Measurements from ENCODE around the gene NFKB1.

NFKB1 gene

GRCh38 chr4:102531462-102531861, 30.3 kb downstream of the NFKB1 start:
- no peak overlapping the region for H3K4me3 ChIP-seq
- no peaks in the 10 kb centered on the region for H3K9me3 ChIP-seq
- peaks cover 5 to 8% (median 8%) of the 10 kb centered on the region in 3 donors for H3K36me3 ChIP-seq
- no peak for DNase-seq
- intact Hi-C loops (cut with DNase I; ENCODE audit: low total_unique reads) = no loop called here
- no peaks in the 10 kb centered on the region for H3K27me3 ChIP-seq
- no peak for TF ChIP-seq CTCF (IDR thresholded peaks at IDR 0.05)
- no peak overlapping the region for H3K27ac ChIP-seq
- H3K4me1 ChIP-seq = no peaks in the 10 kb centered on the region

GRCh38 chr4:102533348-102533747, 32.2 kb downstream of the NFKB1 start:
- no peaks in the 10 kb centered on the region for H3K9me3 ChIP-seq
- no peak overlapping the region for H3K27ac ChIP-seq
- no peak overlapping the region for H3K4me3 ChIP-seq
- no peak for DNase-seq
- no peaks in the 10 kb centered on the region for H3K4me1 ChIP-seq
- no peak for TF ChIP-seq CTCF (IDR thresholded peaks at IDR 0.05)
- intact Hi-C loops (cut with DNase I; ENCODE audit: low total_unique reads) = no loop called here
- H3K27me3 ChIP-seq = no peaks in the 10 kb centered on the region
- peaks cover 5 to 8% (median 8%) of the 10 kb centered on the region in 3 donors for H3K36me3 ChIP-seq

GRCh38 chr4:102533904-102534303, 32.7 kb downstream of the NFKB1 start:
- H3K27me3 ChIP-seq = no peaks in the 10 kb centered on the region
- peaks cover 5 to 11% (median 8%) of the 10 kb centered on the region in 3 donors for H3K36me3 ChIP-seq
- intact Hi-C loops (cut with DNase I; ENCODE audit: low total_unique reads) = no loop called here
- H3K27ac ChIP-seq = no peak overlapping the region
- H3K4me3 ChIP-seq = no peak overlapping the region
- no peaks in the 10 kb centered on the region for H3K9me3 ChIP-seq
- no peaks in the 10 kb centered on the region for H3K4me1 ChIP-seq
- DNase-seq = no peak
- no peak for TF ChIP-seq CTCF (IDR thresholded peaks at IDR 0.05)

GRCh38 chr4:102534845-102535244, 33.7 kb downstream of the NFKB1 start:
- H3K4me1 ChIP-seq = no peaks in the 10 kb centered on the region
- H3K4me3 ChIP-seq = no peak overlapping the region
- peaks cover 8 to 20% (median 11%) of the 10 kb centered on the region in 3 donors for H3K36me3 ChIP-seq
- no peaks in the 10 kb centered on the region for H3K27me3 ChIP-seq
- no peak overlapping the region for H3K27ac ChIP-seq
- TF ChIP-seq CTCF (IDR thresholded peaks at IDR 0.05) = no peak
- H3K9me3 ChIP-seq = no peaks in the 10 kb centered on the region
- intact Hi-C loops (cut with DNase I; ENCODE audit: low total_unique reads) = no loop called here
- DNase-seq = no peak

GRCh38 chr4:102535398-102536082, 34.4 kb downstream of the NFKB1 start:
- no peak for TF ChIP-seq CTCF (IDR thresholded peaks at IDR 0.05)
- Histone ChIP-seq H3K9me3 (no peaks in the 10 kb centered on the region), H3K4me1 (no peaks in the 10 kb centered on the region), H3K4me3 (no peak overlapping the region), H3K27me3 (no peaks in the 10 kb centered on the region), H3K36me3 (peaks cover 6 to 18% (median 7%) of the 10 kb centered on the region in 3 donors), H3K27ac (no peak overlapping the region)
- no peak for DNase-seq
- intact Hi-C loops (cut with DNase I; ENCODE audit: low total_unique reads) = no loop called here

All from tibial artery (tissue), 4 donors.